Adipose tissue (tissue), 3 donors: ENCODE measurements around the gene OTOA. TPM values are rescaled to one million over a fixed set of nuclear protein-coding genes. Genes with fewer than 3 reads are reported as not detected.
"Not testable (repeated sequence)": the region's sequence is repeated elsewhere in the genome, so short reads cannot be mapped to it uniquely, and the experiment has no call there.

Experiments used
- H3K27ac ChIP-seq: one replicate; pipeline ENCODE4 v1.5.1; 2013; ENCODE audit warnings: low read depth, low read length
- WGBS, 3 donors: extraction: QIAGEN DNeasy Blood & Tissue Kit; methylation state at CpG; one replicate each; pipeline ENCODE4 v1.1.7; 2013; 5-methylcytosine and 5-hydroxymethylcytosine counted together
- polyA plus RNA-seq, 3 donors: library from polyadenylated mRNA; stranded (reverse); fragments of 200-250 nt; gene quantifications; one replicate each; pipeline ENCODE4 v1.2.3, GENCODE V29; 2013
- donor health status: healthy with polysubstance abuse.
- donor health status: Bipolar disorder and iron deficiency.
- donor health status: healthy.

The OTOA gene
- polyA plus RNA-seq: under 1 TPM in 2 of 3 donors, not detected in 1; 0.03 to 0.34 TPM

- H3K27ac ChIP-seq: no peak within 1 kb of the TSS
- WGBS, 3 donors: 9% methylated on average over 44 to 45 of the region's 45 CpGs
Measured at GRCh38 chr16:21663889-21664647, at the start of gene OTOA. OTOA (plus strand) TSS chr16:21663968; CDS start chr16:21678515, 14,547 bp downstream.

- 94 to 96% (median 95%) methylated on average over 3 of the region's 3 CpGs for WGBS, 3 donors
- no peak overlapping the region for H3K27ac ChIP-seq
Measured at GRCh38 chr16:21614896-21615295, 48.9 kb upstream of the OTOA start.

- 84 to 93% (median 92%) methylated on average over 3 of the region's 3 CpGs for WGBS, 3 donors
- no peak overlapping the region for H3K27ac ChIP-seq
Measured at GRCh38 chr16:21617607-21618006, 46.2 kb upstream of the OTOA start.

GRCh38 chr16:21618281-21618680 is 45.5 kb upstream of the OTOA start:
- WGBS, 3 donors: 90 to 96% (median 94%) methylated on average over 5 of the region's 5 CpGs
- H3K27ac ChIP-seq: no peak overlapping the region

- WGBS, 3 donors: 89 to 93% (median 90%) methylated on average over 4 of the region's 4 CpGs
- no peak overlapping the region for H3K27ac ChIP-seq
Measured at GRCh38 chr16:21619765-21620425, 43.9 kb upstream of the OTOA start.

- no peak overlapping the region for H3K27ac ChIP-seq
Measured at GRCh38 chr16:21620592-21620991, 43.2 kb upstream of the OTOA start.

- 93 to 98% (median 98%) methylated on average over 1 of the region's 1 CpG for whole genome bisulfite sequencing, 3 donors
- H3K27ac ChIP-seq: no peak overlapping the region
Measured at GRCh38 chr16:21622545-21622944, 41.2 kb upstream of the OTOA start.

GRCh38 chr16:21625026-21625425 is 38.7 kb upstream of the OTOA start:
- WGBS, 3 donors: 73 to 84% (median 74%) methylated on average over 1 of the region's 1 CpG
- no peak overlapping the region for H3K27ac ChIP-seq

GRCh38 chr16:21626659-21627277 is 37.0 kb upstream of the OTOA start:
- H3K27ac ChIP-seq: no peak overlapping the region
- WGBS, 3 donors: 23 to 70% (median 32%) methylated on average over 6 of the region's 6 CpGs

- no peak overlapping the region for H3K27ac ChIP-seq
- 96 to 100% (median 98%) methylated on average over 5 of the region's 5 CpGs for WGBS, 3 donors
Measured at GRCh38 chr16:21628121-21628726, 35.5 kb upstream of the OTOA start.

GRCh38 chr16:21628772-21629171 is 35.0 kb upstream of the OTOA start:
- no peak overlapping the region for H3K27ac ChIP-seq
- WGBS, 3 donors: 96 to 97% (median 96%) methylated on average over 5 of the region's 5 CpGs

- WGBS, 3 donors: 98% methylated on average over 35 to 37 of the region's 37 CpGs
Measured at GRCh38 chr16:21629616-21630539, 33.9 kb upstream of the OTOA start.

GRCh38 chr16:21630866-21631265 is 32.9 kb upstream of the OTOA start:
- H3K27ac ChIP-seq: not testable (repeated sequence)
- WGBS, 3 donors: 76 to 84% (median 83%) methylated on average over 6 of the region's 6 CpGs

More at GRCh38 chr16:21629616-21630539, 33.9 kb upstream of the OTOA start:
- not testable (repeated sequence) for H3K27ac ChIP-seq

- WGBS, 3 donors: 69 to 79% (median 75%) methylated on average over 8 of the region's 8 CpGs
Measured at GRCh38 chr16:21631376-21631775, 32.4 kb upstream of the OTOA start.

GRCh38 chr16:21631951-21632575 is 31.7 kb upstream of the OTOA start:
- 72 to 84% (median 76%) methylated on average over 5 of the region's 5 CpGs for WGBS, 3 donors
- not testable (repeated sequence) for H3K27ac ChIP-seq

More at GRCh38 chr16:21631376-21631775, 32.4 kb upstream of the OTOA start:
- H3K27ac ChIP-seq: not testable (repeated sequence)

- WGBS, 3 donors: 86 to 95% (median 92%) methylated on average over 5 of the region's 5 CpGs
Measured at GRCh38 chr16:21634216-21634615, 29.6 kb upstream of the OTOA start.

GRCh38 chr16:21635694-21636093 is 28.1 kb upstream of the OTOA start:
- H3K27ac ChIP-seq: not testable (repeated sequence)
- WGBS, 3 donors: 95 to 98% (median 96%) methylated on average over 9 of the region's 9 CpGs

More at GRCh38 chr16:21634216-21634615, 29.6 kb upstream of the OTOA start:
- no peak overlapping the region for H3K27ac ChIP-seq
